Fibroblast of lung (primary cell): Measurements from ENCODE around the gene LRRC53. TPM values are rescaled to one million over a fixed set of nuclear protein-coding genes. Genes with fewer than 3 reads are reported as not detected.
A peak's percentile ranks its signal among the peaks of the same experiment; 100 is the strongest.

Source experiments
- DNase-seq, 2 donors: peaks; one replicate each; pipeline versions ENCODE4 v3.0.0 to v3.0.0-alpha.2; 2010; ENCODE audit warnings: low read depth in 2 of 2
- H2AFZ ChIP-seq: 2 replicates; pipeline ENCODE4 v1.5.1; 2012; ENCODE audit warnings: low read length, control low read depth, inconsistent platforms
- H3K27ac ChIP-seq: 2 replicates; pipeline ENCODE4 v1.5.1; 2011; ENCODE audit warnings: low read length, control low read depth; ENCODE audit not compliant: insufficient read depth
- H3K27me3 ChIP-seq: 2 replicates; pipeline ENCODE4 v1.5.1; 2011; ENCODE audit warnings: mild to moderate bottlenecking, low read length; ENCODE audit not compliant: control insufficient read depth, insufficient read depth
- H3K36me3 ChIP-seq: 2 replicates; pipeline ENCODE4 v1.5.1; 2011; ENCODE audit warnings: low read length; ENCODE audit not compliant: control insufficient read depth, insufficient read depth
- H3K4me1 ChIP-seq: 2 replicates; pipeline ENCODE4 v1.5.1; 2011; ENCODE audit warnings: low read length; ENCODE audit not compliant: control insufficient read depth, insufficient read depth; ENCODE audit errors: extremely low read depth
- H3K4me2 ChIP-seq: 2 replicates; pipeline ENCODE4 v1.5.1; 2011; ENCODE audit warnings: low read length, control low read depth; ENCODE audit not compliant: insufficient read depth; ENCODE audit errors: extremely low read depth
- H3K4me3 ChIP-seq, 4 experiments: fragments of 200-600 bp in 1 of 4; sonication (generic) in 1 of 4; replicated peaks in 1 of 4; 2 replicates each; pipeline ENCODE4 v1.5.1; 2011 to 2016; ENCODE audit warnings: low read length in 4 of 4, low read depth in 3 of 4, mild to moderate bottlenecking in 3 of 4, control low read depth in 2 of 4, inconsistent platforms in 1 of 4, mixed read lengths in 1 of 4; ENCODE audit not compliant: insufficient read depth in 1 of 4; ENCODE audit errors: control extremely low read depth in 1 of 4
- H3K79me2 ChIP-seq: 2 replicates; pipeline ENCODE4 v1.5.1; 2012; ENCODE audit warnings: mild to moderate bottlenecking, low read length, inconsistent platforms; ENCODE audit not compliant: control insufficient read depth, insufficient read depth
- H3K9ac ChIP-seq: 2 replicates; pipeline ENCODE4 v1.5.1; 2011; ENCODE audit warnings: mild to moderate bottlenecking, low read length, control low read depth; ENCODE audit not compliant: insufficient read depth
- H3K9me3 ChIP-seq: 2 replicates; pipeline ENCODE4 v1.5.1; 2012; ENCODE audit warnings: low read depth, low read length; ENCODE audit not compliant: control insufficient read depth, insufficient read depth
- H4K20me1 ChIP-seq: 2 replicates; pipeline ENCODE4 v1.5.1; 2011; ENCODE audit warnings: low read length; ENCODE audit not compliant: control insufficient read depth, insufficient read depth; ENCODE audit errors: extremely low read depth
- EZH2 ChIP-seq: IDR thresholded peaks from 2 replicates; pipeline ENCODE4 v1.5.1; 2012; ENCODE audit warnings: low read length, control low read depth, mild to moderate bottlenecking; ENCODE audit errors: missing control alignments
- polyA plus RNA-seq, 2 donors: library from polyadenylated mRNA; depleted of rRNA in 1 of 2; stranded (reverse) in 1 of 2; unstranded in 1 of 2; fragments of >200 nt; gene quantifications; 2 replicates each; pipeline ENCODE4 v1.2.1, GENCODE V29; 2011 to 2012; ENCODE audit warnings: missing spikeins in 1 of 2
- total RNA-seq: library from RNA; depleted of rRNA; stranded (reverse); fragments of >200 nt; gene quantifications from 2 replicates; pipeline ENCODE4 v1.2.1, GENCODE V29; 2014
- TF ChIP-seq, protein P1 (sequence below), 2 donors: IDR thresholded peaks in 1 of 2; conservative IDR thresholded peaks in 1 of 2; 1 replicate in 1 of 2; 2 replicates in 1 of 2; pipeline ENCODE4 v1.5.1; 2011 to 2012; ENCODE audit warnings: low read length in 2 of 2, control low read depth in 1 of 2, inconsistent platforms in 1 of 2, low read depth in 1 of 2, mild to moderate bottlenecking in 1 of 2

LRRC53 gene
- total and polyA plus RNA-seq, 2 donors (not counting 1 experiment from before 2014, with no cell fraction given) = not detected

DNA sequence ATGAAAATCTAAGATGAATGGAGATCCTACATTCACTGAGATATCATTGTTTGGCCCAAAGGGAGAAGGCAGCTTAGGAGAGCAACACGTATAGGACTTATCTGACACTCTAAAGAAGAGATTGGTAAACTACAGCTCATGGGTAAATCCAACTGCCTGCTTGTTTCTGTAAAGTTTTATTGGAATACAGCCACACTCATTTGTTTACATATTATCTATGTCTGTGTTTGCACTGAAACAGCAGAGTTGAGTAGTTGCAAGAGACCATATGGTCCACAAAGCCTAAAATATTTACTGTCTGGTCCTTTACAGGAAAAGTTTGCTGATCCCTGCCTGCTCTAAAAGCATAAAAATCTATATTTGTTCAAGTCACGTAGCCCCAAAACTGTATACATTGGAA, 14.3 kb upstream of the LRRC53 start:
- no peak overlapping the region for H3K4me2 ChIP-seq
- no peak overlapping the region for H3K27ac ChIP-seq
- H2AFZ ChIP-seq = no peak overlapping the region
- H3K27me3 ChIP-seq = no peaks in the 10 kb centered on the region
- H3K36me3 ChIP-seq = no peaks in the 10 kb centered on the region
- no peak overlapping the region for H3K4me3 ChIP-seq
- TF ChIP-seq EZH2 = no peak
- TF ChIP-seq, protein P1, sequence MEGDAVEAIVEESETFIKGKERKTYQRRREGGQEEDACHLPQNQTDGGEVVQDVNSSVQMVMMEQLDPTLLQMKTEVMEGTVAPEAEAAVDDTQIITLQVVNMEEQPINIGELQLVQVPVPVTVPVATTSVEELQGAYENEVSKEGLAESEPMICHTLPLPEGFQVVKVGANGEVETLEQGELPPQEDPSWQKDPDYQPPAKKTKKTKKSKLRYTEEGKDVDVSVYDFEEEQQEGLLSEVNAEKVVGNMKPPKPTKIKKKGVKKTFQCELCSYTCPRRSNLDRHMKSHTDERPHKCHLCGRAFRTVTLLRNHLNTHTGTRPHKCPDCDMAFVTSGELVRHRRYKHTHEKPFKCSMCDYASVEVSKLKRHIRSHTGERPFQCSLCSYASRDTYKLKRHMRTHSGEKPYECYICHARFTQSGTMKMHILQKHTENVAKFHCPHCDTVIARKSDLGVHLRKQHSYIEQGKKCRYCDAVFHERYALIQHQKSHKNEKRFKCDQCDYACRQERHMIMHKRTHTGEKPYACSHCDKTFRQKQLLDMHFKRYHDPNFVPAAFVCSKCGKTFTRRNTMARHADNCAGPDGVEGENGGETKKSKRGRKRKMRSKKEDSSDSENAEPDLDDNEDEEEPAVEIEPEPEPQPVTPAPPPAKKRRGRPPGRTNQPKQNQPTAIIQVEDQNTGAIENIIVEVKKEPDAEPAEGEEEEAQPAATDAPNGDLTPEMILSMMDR (conservative IDR thresholded peaks at IDR 0.05 in 1 of 2, IDR thresholded peaks at IDR 0.05 in 1 of 2; ENCODE audit: low read depth in 1 of 2, low read length in 2 of 2) = no peak
- H4K20me1 ChIP-seq = no peaks in the 10 kb centered on the region
- H3K9ac ChIP-seq = no peak overlapping the region
- no peaks in the 10 kb centered on the region for H3K4me1 ChIP-seq
- no peaks in the 10 kb centered on the region for H3K79me2 ChIP-seq
- H3K9me3 ChIP-seq = no peaks in the 10 kb centered on the region
- no peak for DNase-seq

DNA sequence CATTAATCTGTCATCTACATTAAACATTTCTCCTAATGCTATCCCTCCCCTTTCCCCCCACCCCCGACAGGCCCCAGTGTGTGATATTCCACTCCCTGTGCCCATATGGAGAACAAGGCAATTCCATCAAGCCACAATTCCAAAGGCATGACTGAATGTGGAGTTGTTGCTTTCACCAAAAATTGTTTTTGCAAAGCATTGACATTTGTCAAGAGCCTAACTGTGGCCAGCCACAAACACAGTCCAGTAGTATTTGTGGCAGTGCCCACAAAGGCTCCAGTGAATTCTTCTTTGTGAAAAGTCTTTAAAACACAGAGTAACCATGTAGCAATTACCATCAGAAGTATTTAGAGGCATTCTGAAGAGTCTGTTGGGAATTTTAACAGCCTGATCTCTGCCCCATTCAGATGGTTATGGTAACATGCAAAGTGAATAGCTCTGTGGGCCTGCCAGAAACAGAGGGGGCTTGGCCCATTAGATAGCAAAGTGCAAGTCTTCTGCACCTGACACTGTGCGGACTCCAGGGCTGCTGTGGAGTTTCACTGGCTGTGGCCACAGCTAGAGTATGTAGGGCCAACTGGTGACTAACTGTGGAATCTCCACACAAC, 11.6 kb upstream of the LRRC53 start:
- Histone ChIP-seq H3K27me3 (no peaks in the 10 kb centered on the region), H3K9me3 (no peaks in the 10 kb centered on the region), H3K27ac (no peak overlapping the region), H3K79me2 (no peaks in the 10 kb centered on the region), H3K4me2 (no peak overlapping the region), H3K4me1 (no peaks in the 10 kb centered on the region), H4K20me1 (no peaks in the 10 kb centered on the region), H3K9ac (no peak overlapping the region), H2AFZ (no peak overlapping the region), H3K4me3 (no peak overlapping the region), H3K36me3 (no peaks in the 10 kb centered on the region)
- DNase-seq = peak in 1 of 2 donors; percentile 33
- TF ChIP-seq EZH2 = no peak
- TF ChIP-seq, protein P1 (conservative IDR thresholded peaks at IDR 0.05 in 1 of 2, IDR thresholded peaks at IDR 0.05 in 1 of 2; ENCODE audit: low read depth in 1 of 2, low read length in 2 of 2) = no peak

DNA sequence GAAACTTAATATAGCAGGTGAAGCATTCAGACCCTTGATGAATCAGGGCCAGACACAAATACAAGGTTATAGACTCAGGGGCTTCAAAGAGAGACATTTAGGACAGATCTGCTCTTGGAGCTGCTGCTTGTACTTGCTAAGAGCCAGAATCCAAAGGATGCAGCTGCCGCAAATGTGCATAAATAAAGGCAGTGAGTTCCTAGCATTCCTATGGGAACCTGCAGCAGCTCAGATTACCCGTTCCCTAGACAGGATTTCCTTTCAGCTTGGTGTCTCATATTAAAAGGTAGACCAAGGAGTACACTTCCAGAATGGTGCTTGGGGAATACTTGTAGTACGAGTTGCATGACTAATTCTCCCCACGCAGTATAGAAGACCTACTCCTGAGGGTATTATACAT, 9.7 kb upstream of the LRRC53 start:
- H3K4me3 ChIP-seq = no peak overlapping the region
- H3K9me3 ChIP-seq = no peaks in the 10 kb centered on the region
- H3K4me2 ChIP-seq = no peak overlapping the region
- DNase-seq = peak in 1 of 2 donors; percentile 56
- no peak overlapping the region for H3K9ac ChIP-seq
- TF ChIP-seq, protein P1 (conservative IDR thresholded peaks at IDR 0.05 in 1 of 2, IDR thresholded peaks at IDR 0.05 in 1 of 2; ENCODE audit: low read depth in 1 of 2, low read length in 2 of 2) = no peak
- TF ChIP-seq EZH2 = no peak
- no peaks in the 10 kb centered on the region for H3K4me1 ChIP-seq
- no peak overlapping the region for H2AFZ ChIP-seq
- no peaks in the 10 kb centered on the region for H4K20me1 ChIP-seq
- H3K27me3 ChIP-seq = no peaks in the 10 kb centered on the region
- H3K36me3 ChIP-seq = no peaks in the 10 kb centered on the region
- H3K27ac ChIP-seq = no peak overlapping the region
- H3K79me2 ChIP-seq = no peaks in the 10 kb centered on the region
